ENCODE results near the gene MARCHF4. TPM values are rescaled to one million over a fixed set of nuclear protein-coding genes. Genes with fewer than 3 reads are reported as not detected.

Gene MARCHF4
- total RNA-seq, 1 donor, result 10.8 TPM

- peak; percentile 72 for DNase-seq (ENCODE audit: low read depth)
- no peak overlapping the region for H3K4me3 ChIP-seq (ENCODE audit: low read depth, low read length)
- TF ChIP-seq CTCF (IDR thresholded peaks at IDR 0.05; ENCODE audit: insufficient read depth, low read depth, low read length), result peak; percentile 32
Measured at GRCh38 chr2:216339456-216340279, 32.6 kb downstream of the MARCHF4 start.

- no peak overlapping the region for H3K4me3 ChIP-seq (ENCODE audit: low read depth, low read length)
- DNase-seq (ENCODE audit: low read depth), result no peak
- no peak for TF ChIP-seq CTCF (IDR thresholded peaks at IDR 0.05; ENCODE audit: insufficient read depth, low read depth, low read length)
Measured at GRCh38 chr2:216335252-216335651, 37.0 kb downstream of the MARCHF4 start.

- no peak overlapping the region for H3K4me3 ChIP-seq (ENCODE audit: low read depth, low read length)
- peak; percentile 65 for DNase-seq (ENCODE audit: low read depth)
- TF ChIP-seq CTCF (IDR thresholded peaks at IDR 0.05; ENCODE audit: insufficient read depth, low read depth, low read length), result peak; percentile 80
Measured at GRCh38 chr2:216328347-216328746, 43.9 kb downstream of the MARCHF4 start.

- DNase-seq (ENCODE audit: low read depth), result no peak
- no peak overlapping the region for H3K4me3 ChIP-seq (ENCODE audit: low read depth, low read length)
- TF ChIP-seq CTCF (IDR thresholded peaks at IDR 0.05; ENCODE audit: insufficient read depth, low read depth, low read length), result no peak
Measured at GRCh38 chr2:216327447-216327935, 44.8 kb downstream of the MARCHF4 start.

Small RNA genes lying within 50 kb of the gene (small RNA-seq; reads per million reads assigned to genes)
- not detected for gene RF00019

Other genes with a start within 250 kb of the MARCHF4 start
- gene SMARCAL1, start 40.0 kb upstream of the MARCHF4 start, total RNA-seq, result 14.5 and 20.3 TPM in 2 replicates
- 822 and 1,182 TPM in 2 replicates for gene RPL37A, start 126.4 kb upstream of the MARCHF4 start, total RNA-seq